A673 (cell line): ENCODE data around the gene ADAT3.

ENCODE experiments used
- CTCF ChIP-seq: fragments of 300-800, 200-600 bp; sonication (generic); conservative IDR thresholded peaks from 2 replicates; pipeline ENCODE4 v1.5.1; 2017; ENCODE audit warnings: low read depth, mild to moderate bottlenecking, antibody characterized with exemption, low read length, moderate library complexity, mixed read lengths
- EZH2 ChIP-seq: fragments of 200-600 bp; sonication (generic); IDR thresholded peaks from 2 replicates; pipeline ENCODE4 v1.6.1; 2017; ENCODE audit warnings: borderline replicate concordance, low read depth, mild to moderate bottlenecking, mixed read lengths, antibody characterized with exemption, low read length; ENCODE audit not compliant: poor library complexity, severe bottlenecking

GRCh38 chr19:1863638-1864479, 41.3 kb upstream of the ADAT3 start:
- TF ChIP-seq CTCF (no peak), EZH2 (no peak)
